HG02642 (cell line): ENCODE measurements around the gene CPPED1.
"Not testable (repeated sequence)": the region's sequence is repeated elsewhere in the genome, so short reads cannot be mapped to it uniquely, and the experiment has no call there.

ENCODE experiments used
- ATAC-seq: cut with Tn5 transposase; IDR thresholded peaks from one replicate; pipeline ENCODE4 v1.9.1; 2021; ENCODE audit warnings: mild to moderate bottlenecking; ENCODE audit not compliant: unreplicated experiment, poor library complexity

CPPED1 gene

DNA sequence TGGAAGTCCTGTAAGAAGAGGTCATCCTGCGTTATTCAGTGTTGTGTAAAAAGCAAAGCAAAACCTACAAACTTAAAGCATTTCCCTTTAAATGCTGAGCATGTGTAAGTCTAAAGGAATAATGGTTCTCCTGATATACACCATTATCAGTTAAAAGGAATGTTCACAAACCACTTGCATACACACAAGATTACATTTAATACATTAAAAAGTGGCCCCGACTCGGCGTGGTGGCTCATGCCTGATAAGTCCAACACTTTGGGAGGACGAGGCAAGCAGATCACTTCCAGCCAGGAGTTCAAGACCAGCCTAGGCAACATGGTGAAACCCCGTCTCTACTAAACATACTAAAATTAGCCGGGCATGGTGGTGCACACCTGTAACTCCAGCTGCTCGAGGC lies 30.5 kb downstream of the CPPED1 start:
- no peak for ATAC-seq

DNA sequence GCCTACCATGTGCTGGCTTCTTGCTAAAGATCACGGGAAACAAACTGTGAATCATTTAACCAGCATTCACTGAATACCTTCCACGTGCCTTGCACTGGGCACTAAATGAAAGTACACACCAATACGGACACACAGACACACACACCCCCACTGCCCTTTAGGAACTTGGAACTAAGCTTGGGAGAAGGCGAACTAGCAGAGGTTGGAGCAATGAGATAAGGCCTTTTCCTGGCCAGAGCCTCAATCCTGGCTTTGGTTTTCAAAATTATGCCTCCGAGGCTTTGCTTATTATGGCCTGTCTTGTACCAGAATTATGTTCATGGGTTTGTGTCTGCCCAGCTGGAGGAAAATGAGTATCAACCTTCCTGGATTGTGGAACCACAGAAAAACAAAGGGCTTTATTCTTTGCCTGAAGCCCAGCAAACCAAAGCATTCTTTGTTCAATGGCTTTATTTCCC lies 32.3 kb downstream of the CPPED1 start:
- no peak for ATAC-seq

DNA sequence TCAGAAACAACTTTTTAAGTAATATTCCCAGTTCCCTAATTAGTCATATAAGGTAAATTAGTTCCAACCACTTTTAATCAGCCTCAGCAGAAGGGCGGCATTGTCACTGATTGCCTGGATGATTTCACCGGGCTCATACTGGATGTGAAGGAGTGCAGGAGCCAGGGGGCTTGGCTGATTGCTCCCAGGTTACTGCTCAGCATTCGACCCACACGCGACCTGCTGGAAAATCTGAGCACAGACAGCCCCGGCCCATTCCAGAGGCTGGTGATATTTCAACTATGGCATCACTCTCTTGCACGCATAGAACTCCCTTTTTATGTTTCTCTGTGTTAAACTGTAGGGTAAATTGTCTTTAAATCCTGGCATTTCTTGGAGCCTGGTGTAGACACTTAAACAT lies 34.2 kb downstream of the CPPED1 start:
- no peak for ATAC-seq

DNA sequence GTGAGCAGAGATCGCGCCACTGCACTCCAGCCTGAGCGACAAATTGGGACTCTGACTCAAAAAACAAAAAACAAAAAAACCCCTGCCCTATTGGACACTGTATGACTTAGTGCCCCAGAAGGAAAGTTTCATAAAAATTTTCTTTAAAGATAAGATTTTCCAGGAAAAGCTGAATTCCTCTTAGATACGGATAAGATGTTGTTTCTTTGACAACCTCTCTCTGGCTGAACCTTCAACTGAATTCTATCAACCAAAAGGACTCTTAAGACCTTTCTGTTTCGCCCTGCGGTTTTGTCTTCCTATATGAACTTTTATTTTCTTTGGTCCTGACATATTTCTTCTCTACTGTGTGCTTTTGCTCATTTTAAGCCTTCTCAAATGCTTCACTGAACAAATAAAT lies 35.8 kb downstream of the CPPED1 start:
- ATAC-seq: no peak

DNA sequence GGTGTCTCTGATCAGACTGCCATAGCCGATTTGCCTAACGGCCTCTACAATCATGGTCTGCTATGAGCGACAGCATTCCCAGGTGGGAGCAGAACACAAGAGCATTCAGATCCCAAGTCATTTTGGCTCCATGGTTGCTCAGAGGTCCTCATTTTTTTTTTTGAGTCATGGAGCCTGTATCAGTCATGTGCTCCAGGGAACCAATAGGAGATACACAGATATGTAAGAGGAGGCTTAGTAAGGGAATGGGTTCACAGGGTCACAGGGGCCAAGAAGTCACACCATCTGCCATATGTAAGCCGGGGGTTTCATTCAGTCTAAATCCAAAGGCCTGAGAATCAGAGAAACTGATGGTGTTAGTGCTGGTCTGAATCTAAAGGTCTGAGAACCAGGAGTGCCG lies 36.8 kb downstream of the CPPED1 start:
- ATAC-seq: no peak

DNA sequence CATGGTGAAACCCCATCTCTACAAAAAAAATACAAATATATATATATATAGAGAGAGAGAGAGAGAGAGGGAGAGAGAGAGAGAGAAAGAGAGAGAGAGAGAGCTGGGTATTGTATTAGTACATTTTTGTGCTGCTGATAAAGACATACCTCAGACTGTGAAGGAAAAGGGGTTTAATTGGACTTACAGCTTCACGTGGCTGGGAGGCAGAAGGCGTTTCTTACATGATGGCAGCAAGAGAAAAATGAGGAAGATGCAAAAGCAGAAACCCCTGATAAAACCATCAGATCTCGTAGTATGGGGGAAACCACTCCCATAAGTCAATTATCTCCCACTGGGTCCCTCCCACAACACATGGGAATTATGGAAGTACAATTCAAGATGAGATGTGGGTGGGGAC lies 37.5 kb downstream of the CPPED1 start:
- ATAC-seq: not testable (repeated sequence)

DNA sequence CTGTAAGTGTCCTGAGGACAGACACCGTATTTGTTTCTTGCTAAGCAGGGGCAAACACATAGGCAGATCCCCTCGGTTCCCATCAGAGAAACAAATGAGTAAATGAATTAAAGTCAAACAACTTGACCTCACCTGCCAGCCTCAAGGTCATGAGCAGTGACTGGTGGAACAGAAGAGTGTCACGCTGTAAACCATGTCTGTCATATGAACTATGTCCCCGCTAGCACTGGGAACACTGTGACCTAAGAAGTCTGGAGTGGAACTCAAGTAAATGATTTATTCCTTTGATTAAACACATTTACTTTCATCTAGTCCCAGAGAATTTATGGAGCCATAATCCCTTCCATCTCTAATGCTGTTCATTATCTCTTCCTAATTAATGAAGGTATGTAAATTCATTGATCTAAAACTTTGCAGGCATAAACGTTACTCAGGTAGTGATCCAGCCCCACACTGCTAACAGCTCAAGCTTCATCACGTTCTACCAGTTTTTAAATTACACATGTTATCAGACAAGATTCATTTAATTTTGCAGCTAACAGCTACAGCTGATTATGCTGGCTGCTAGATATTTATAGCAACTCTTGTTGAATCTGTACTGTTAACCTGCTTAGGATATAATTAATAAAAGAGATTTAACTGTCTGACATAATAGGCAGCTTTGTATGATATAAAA lies 38.7 kb downstream of the CPPED1 start:
- ATAC-seq: no peak

DNA sequence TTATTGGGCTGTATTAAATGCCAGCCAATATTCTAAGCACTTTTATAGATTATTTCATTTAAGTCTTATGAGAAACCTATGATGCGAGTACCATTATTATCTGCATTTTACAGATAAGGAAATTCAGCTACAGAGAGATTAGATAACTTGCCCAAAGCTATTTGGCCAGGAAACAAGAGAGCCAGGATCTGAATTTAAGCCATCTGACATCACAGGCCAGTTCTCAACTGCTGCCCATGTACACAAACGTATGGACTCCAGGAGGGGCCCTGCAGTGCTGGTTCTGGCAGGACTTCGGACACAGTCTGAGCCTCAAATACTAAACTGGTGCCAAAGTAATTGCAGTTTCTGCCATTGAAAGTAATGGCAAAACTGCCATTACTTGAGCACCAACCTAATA lies 40.2 kb downstream of the CPPED1 start:
- ATAC-seq: no peak

DNA sequence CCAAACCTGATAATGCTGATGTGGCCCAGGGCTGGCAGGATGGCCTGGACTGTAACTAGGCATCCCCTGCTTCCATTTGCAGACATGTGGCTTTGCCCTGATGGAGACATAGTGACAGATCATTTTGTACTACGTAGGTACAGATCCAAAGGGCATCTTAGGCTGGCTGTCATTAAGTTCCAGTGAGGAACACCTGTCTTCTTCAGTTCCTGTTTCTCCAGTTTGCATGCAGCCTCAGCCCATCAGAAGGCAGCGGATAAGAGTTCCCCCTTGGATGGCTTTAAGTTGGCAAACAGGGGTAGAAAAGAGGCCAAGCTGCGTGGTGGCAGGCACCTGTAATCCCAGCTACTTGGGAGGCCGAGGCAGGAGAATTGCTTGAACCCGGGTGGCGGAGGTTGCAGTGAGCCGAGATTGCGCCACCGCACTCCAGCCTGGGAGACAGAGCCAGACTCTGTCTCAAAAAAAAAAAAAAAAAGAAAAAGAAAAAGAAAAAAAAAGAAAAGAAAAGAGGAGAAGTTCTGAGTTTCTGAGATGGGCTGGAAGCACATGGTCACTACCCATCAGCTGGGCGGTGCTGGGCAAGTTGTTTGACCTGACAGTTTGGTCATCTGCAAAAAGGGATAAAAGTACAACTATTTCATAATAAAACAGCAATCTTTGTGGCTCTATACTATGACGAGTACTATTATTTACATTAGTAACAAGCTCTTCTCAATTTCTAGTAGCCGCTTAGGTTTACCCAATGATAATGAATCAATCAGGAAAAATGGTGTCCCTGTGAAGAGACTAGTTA lies 42.7 kb downstream of the CPPED1 start:
- no peak for ATAC-seq

DNA sequence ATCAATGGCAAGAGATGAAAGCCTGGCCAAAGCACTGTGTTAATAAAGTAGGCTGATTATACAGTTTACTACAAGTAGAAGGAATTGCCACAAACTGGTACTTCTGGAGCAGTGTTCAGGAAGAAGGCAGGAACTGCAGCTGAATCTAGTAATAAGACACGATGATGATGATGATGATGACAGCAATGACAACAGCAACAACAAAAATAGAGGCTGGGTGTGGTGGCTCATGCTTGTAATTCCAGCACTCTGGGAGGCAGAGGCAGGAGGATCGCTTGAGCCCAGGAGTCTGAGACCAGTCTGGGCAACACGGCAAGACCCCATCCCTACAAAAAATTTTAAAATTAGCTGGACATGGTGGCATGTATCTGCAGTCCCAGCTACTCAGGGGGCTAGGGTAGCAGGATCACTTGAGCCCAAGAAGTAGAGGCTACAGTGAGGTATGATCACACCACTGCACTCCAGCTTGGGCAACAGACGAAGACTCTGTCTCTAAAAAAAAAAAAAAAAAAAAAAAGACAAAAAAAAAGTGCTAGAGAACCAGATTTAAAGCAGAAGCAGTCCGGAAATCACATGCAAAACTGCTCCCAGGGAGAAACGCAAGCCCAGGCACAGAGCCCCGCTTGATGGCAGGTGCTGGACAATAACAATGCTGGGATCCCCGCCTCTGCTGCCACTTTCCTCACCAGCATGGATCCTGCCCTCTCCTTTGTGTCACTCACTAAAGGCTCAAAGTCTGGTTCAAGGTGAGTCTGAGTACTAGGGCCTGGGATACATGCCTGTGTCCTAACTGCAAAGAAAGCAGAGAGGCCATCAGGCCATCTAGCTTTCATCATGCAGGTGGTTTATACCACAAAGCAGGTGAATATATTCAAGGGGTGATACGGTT lies 44.8 kb downstream of the CPPED1 start:
- no peak for ATAC-seq

DNA sequence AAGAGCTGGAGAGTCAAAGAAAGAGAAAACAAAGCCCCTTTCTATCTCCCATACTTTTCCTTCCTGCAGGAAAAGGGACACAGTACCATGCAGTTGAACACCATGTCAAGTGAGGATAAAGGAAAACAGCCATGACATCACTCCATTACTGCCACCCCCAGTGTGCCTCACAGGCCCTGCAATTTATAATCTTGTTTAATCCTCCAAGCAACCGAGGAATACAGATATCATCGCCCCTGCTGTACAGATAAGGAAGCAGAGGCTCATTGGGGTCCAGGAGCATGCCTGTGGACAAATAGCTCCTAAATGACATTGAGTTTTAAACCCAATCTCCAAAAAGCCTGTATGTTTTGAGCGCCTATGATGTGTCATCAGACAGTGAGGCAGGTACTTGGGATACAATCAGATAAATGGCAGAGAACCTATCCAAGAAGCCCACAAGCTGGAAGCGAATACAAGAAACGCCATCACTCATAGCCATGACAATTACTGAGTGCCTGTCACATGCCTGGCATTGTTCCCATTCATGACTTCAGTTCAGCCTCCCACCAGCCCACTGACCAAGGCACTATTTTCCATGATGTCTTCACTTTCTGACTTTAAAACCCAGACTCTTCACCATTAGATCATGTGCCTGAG lies 45.5 kb downstream of the CPPED1 start:
- no peak for ATAC-seq

DNA sequence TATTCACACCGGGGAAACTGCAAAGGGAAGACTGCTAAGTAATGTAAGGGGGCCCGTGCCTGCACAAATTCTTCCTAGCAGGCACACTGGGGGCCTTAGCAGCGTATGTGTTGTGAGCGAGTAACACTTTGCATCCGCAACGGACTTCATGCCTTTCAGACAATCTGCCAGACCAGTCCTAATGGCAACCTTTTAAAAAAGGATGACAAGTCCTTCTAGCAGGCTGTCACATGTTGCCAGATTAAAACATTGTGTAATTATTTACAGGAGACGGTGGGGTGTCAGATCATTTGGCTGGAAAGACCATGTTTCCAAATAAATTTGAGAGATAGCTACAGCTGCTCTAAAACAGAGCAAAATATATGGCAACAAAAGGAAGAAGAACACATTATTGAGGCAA lies 46.1 kb downstream of the CPPED1 start:
- no peak for ATAC-seq

DNA sequence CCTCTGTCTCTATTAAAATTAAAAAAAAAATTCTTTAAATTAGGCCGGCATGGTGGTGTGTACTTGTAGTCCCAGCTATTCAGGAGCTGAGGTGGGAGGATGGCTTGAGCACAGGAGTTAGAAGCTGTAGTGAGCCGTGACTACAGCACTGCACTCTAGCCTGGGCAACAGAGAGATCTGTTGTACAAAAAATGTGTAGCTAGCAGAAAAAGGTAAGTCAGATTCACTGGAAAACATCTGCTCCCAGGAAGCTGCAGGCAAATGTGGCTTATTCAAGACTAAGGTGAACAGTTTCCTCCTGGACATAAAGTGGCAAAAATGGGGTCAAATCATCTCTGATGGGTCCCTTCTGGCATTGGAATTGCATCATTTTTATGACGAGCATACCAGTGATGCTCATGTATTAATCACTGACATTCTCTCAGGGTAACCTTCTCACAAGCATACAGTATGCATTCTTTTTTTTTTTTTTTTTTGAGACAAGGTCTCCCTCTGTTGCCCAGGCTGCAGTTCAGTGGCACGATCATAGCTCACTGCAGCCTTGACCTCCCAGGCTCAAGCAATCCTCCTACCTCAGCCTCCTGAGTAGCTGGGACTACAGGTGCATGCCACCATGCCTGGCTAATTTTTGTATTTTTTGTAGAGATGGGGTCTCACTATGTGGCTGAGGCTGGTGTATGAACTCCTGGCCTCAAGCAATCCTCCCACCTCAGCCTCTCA lies 48.7 kb downstream of the CPPED1 start:
- ATAC-seq: no peak

DNA sequence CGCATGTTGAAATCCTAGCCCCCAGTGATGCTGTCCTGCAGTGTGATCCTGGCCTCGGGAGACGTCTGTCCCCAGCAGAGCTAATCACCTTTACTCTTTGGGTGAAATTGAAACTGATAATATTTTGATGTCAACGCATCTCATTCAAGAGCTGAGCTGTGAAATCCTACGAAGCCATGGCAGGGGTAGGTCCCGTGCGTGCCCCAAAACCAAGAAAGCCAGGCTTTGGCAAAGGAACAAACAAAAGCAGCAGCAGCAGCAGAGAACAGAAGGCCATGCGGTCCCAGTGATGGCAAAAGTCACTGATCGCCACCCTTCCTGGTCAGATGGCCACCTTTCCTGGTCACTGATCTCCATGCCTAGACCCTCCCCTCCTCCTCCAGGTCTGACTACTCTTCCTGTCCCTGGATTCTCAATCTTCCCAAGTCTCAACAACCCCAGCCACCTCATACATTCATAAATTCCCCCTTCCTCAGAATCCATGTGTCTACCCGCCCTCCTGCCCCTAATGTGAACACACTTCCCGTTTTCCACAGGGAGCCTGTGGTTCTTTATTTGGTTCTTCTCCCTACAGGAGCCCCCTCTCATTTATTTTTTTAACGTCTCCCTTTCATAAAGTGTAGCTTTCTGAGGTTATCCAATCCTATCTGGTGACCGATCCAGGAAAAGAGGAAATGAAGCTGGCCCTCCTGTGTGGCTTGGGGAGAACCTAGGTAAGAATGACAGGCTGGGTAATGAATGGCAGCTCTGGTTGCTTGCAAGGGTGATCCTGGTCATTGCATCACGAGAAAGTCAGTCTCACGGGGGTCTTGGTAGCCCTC lies 50.3 kb downstream of the CPPED1 start:
- no peak for ATAC-seq

DNA sequence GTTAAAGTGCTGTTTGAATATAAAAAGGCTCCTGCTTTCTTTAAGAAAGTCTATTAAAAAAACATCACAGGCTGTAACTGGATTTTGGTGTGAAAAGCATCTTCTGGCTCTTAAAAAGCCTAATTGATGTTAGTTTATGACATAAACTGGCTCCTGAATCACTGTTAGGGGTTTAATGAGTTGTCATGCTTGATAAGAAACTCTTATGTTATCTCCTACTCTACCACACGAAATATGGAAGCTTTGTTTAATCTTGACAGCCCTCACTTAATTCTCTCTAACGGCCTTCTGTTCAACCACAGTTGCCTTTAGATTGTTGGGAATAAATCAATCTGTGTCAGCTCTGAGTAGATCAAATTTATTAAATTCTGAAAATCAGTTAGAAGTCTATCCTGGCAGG lies 51.5 kb downstream of the CPPED1 start:
- no peak for ATAC-seq

DNA sequence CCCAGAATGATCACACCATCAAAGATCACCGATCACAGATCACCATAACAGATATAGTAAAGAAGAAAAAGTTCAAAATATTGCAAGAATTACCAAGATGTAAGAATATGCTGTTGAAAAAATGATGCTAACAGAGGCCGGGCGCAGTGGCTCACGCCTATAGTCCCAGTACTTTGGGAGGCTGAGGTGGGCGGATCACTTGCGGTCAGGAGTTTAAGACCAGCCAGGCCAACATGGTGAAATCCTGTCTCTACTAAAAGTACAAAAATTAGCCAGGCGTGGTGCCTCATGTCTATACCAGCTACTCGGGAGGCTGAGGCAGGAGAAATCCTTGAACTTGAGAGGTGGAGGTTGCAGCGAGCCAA lies 53.2 kb downstream of the CPPED1 start:
- ATAC-seq: peak; percentile 21

DNA sequence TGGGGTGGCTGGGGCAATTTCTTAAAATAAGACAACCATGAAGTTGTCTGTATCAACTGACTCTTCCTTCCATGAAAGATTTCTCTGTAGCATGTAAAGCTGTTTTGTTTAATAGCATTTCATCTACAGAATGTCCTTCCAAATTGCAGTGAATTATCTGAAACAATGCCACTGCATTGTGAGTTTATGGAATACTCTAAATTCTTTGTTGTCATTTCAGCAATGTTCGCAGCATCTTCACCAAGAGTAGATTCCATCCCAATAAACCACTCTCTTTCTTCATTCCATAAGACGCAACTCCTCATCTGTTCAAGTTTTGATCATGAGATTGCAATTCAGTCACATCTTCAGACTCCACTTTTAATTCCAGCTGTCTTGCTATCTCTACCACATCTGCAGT lies 54.6 kb downstream of the CPPED1 start:
- no peak for ATAC-seq

DNA sequence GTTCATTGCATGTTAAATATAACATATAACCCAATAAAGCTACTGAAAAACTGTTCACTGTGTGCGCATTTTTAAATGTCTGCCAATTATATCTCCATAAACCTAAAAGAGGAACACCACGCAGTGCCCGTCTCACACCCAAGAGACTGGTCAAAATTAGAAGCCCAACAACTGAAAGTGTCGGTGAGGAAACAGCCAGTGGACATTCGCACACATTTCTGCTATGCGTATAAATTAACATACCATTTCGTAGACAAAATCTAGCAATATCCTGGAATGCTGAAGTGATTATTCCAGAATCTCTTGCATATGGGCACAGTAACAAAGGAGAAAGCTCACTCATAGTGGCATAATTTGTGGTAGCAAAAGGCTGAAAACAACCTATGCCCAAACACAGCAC lies 55.9 kb downstream of the CPPED1 start:
- ATAC-seq: no peak

DNA sequence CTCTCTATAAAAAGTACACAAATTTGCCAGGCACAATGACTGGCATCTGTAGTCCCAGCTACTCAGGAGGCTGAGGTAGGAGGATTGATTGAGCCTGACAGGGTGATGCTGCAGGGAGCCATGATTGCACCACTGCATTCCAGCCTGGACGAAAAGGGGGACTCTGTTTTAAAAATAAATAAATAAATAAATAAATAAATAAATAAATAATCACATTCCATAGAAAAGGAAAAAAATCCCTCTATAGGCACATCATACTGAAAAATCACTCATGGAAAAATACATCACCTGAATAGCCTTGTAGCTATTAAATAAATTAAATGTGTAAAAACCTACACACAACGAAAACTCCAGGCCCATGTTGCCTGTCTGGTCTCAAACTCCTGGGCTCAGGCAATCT lies 56.4 kb downstream of the CPPED1 start:
- ATAC-seq: no peak
